Measurements from ENCODE around the gene BHLHA15. TPM values are rescaled to one million over a fixed set of nuclear protein-coding genes. Genes with fewer than 3 reads are reported as not detected.

BHLHA15 gene
- total RNA-seq, 2 experiments from 2014 or later, result 0.33 TPM; not detected in 1

GRCh38 chr7:98229441-98229840 is 18.2 kb downstream of the BHLHA15 start:
- ATAC-seq, result no peak
- no peak for DNase-seq
- Mint-ChIP-seq H3K27ac (no peak overlapping the region), H3K27me3 (no peaks in the 10 kb centered on the region), H3K4me3 (no peak overlapping the region), H3K4me1 (no peaks in the 10 kb centered on the region), H3K36me3 (peaks cover 2% of the 10 kb centered on the region), H3K9me3 (ENCODE audit: low read depth) (no peaks in the 10 kb centered on the region)
- CTCF ChIA-PET, result no interaction called here

DNA sequence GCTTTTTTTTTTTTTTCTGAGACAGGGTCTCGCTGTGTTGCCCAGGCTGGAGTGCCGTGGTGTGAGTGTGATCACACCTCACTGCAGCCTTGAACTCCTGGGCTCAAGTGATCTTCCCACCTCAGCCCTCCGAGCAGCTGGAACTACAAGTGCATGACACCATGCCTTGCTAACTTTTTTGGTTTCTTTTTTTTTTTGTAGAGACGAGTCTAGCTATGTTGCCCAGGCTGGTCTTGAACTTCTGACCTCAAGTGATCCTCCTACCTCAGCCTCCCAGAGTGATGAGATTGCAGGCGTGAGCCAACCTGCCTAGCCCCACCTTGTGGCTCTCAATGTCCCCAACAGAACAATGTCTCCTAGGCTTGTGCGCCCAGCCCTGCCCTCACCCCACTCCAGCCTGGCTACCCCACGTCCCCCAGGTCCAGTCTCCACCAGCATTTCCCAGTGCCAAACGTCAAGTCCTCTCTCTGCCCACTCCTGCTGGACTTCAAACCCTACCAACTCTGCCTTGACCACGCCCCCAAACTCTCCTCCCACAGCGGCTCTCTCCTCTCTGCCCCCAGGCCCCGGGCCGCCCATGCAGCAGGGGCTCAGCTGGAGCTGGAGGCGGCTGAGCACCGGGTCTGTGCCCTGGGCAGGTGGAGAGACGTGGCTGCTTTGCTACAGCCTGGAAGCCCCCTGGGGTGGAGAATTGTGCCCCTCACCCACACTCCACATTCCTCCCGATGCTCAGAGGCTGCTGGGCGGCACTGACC is 18.9 kb downstream of the BHLHA15 start:
- CTCF ChIA-PET, result no interaction called here
- H3K4me1 Mint-ChIP-seq, result no peaks in the 10 kb centered on the region
- H3K9me3 Mint-ChIP-seq (ENCODE audit: low read depth), result no peaks in the 10 kb centered on the region
- ATAC-seq, result no peak
- no peak overlapping the region for H3K27ac Mint-ChIP-seq
- no peak for DNase-seq
- H3K4me3 Mint-ChIP-seq, result no peak overlapping the region
- H3K36me3 Mint-ChIP-seq, result peaks cover 2% of the 10 kb centered on the region
- H3K27me3 Mint-ChIP-seq, result no peaks in the 10 kb centered on the region

- no peak overlapping the region for H3K27ac Mint-ChIP-seq
- H3K27me3 Mint-ChIP-seq, result no peaks in the 10 kb centered on the region
- H3K4me1 Mint-ChIP-seq, result no peaks in the 10 kb centered on the region
- CTCF ChIA-PET, result no interaction called here
- DNase-seq, result no peak
- no peak for ATAC-seq
- H3K36me3 Mint-ChIP-seq, result peaks cover 2% of the 10 kb centered on the region
- H3K4me3 Mint-ChIP-seq, result no peak overlapping the region
- H3K9me3 Mint-ChIP-seq (ENCODE audit: low read depth), result no peaks in the 10 kb centered on the region
Observed at GRCh38 chr7:98230746-98231471, 19.7 kb downstream of the BHLHA15 start.

DNA sequence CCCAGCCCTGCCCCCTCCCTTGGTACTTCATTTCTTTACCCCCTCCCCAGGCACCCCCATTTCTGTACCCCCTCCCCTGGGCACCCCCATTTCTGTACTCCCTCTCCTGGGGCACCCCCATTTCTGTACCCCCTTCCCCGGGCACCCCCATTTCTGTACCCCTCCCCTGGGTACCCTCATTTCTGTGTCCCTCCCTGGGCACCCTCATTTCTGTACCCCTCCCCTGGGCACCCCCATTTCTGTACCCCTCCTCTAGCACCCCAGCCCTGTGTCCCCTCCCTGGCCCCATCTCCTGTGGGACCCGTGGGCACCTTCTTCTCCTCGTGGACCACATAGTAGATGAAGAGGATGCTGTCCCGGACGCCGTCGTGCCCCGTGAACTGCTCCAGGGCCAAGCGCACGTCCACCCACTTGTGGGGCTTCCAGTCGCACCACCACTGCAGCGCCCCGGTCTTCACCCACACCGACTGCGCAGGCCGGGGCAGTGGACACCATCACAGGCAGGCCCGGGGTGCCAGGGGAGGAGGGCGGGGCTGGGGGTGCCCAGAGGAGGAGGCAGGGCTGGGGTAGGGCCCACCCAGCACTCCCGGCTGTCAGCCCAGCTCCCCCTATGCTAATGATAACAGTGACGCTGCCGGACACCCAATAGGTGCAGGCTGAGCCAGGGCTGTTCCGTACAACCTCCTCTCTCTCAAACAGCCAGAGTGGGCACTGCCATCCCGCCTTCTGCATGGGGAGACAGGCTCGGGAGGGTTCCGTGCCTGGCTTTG is 20.4 kb downstream of the BHLHA15 start:
- CTCF ChIA-PET, result no interaction called here
- no peak for ATAC-seq
- no peak overlapping the region for H3K4me3 Mint-ChIP-seq
- no peak overlapping the region for H3K27ac Mint-ChIP-seq
- H3K9me3 Mint-ChIP-seq (ENCODE audit: low read depth), result no peaks in the 10 kb centered on the region
- no peaks in the 10 kb centered on the region for H3K27me3 Mint-ChIP-seq
- no peaks in the 10 kb centered on the region for H3K36me3 Mint-ChIP-seq
- no peaks in the 10 kb centered on the region for H3K4me1 Mint-ChIP-seq
- no peak for DNase-seq

DNA sequence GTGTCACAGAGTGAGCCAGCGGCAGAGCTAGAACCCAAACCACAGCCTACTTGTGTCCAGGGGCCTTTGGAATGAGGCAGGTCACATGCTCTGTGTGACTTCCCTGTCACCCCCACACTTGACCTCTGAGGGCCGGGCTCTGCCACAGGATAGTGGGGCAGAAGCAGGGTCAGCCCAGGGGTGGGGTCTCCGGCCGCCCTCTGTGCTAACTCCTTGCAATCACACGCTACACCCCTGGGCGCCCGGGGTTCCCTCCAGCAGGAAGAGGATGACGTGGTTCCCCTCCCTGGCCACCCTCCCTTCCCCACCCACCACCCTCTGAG is 21.0 kb downstream of the BHLHA15 start:
- Mint-ChIP-seq H3K27ac (no peak overlapping the region), H3K36me3 (no peaks in the 10 kb centered on the region), H3K9me3 (ENCODE audit: low read depth) (no peaks in the 10 kb centered on the region), H3K27me3 (no peaks in the 10 kb centered on the region), H3K4me3 (no peak overlapping the region), H3K4me1 (no peaks in the 10 kb centered on the region)
- ATAC-seq (no peak), DNase-seq (no peak)
- CTCF ChIA-PET, result no interaction called here

DNA sequence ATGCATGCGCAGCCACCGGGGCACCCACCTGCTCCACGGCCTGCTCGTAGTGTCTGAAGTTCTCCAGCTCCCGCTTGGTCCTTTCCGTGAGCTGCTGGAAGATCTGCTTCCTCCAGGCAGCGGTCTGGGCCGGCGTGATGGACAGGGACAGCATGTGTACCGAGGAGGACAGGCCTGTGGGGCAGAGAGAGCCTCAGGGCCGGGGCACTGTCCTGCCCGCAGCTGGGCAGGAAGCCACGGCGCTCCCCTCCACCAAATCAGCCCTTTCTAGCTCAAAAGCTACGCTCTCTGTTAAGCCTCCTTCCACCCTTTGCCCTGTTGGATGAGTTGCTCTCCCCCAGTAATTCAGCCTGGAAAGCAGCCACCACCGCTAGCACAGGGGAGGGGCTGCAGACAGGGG is 21.6 kb downstream of the BHLHA15 start:
- Mint-ChIP-seq H3K27me3 (no peaks in the 10 kb centered on the region), H3K9me3 (ENCODE audit: low read depth) (no peaks in the 10 kb centered on the region), H3K36me3 (no peaks in the 10 kb centered on the region), H3K4me3 (no peak overlapping the region), H3K4me1 (no peaks in the 10 kb centered on the region), H3K27ac (no peak overlapping the region)
- no peak for DNase-seq
- no peak for ATAC-seq
- CTCF ChIA-PET, result no interaction called here

- CTCF ChIA-PET, result no interaction called here
- no peak for ATAC-seq
Observed at GRCh38 chr7:98233219-98234070, 22.2 kb downstream of the BHLHA15 start.

DNA sequence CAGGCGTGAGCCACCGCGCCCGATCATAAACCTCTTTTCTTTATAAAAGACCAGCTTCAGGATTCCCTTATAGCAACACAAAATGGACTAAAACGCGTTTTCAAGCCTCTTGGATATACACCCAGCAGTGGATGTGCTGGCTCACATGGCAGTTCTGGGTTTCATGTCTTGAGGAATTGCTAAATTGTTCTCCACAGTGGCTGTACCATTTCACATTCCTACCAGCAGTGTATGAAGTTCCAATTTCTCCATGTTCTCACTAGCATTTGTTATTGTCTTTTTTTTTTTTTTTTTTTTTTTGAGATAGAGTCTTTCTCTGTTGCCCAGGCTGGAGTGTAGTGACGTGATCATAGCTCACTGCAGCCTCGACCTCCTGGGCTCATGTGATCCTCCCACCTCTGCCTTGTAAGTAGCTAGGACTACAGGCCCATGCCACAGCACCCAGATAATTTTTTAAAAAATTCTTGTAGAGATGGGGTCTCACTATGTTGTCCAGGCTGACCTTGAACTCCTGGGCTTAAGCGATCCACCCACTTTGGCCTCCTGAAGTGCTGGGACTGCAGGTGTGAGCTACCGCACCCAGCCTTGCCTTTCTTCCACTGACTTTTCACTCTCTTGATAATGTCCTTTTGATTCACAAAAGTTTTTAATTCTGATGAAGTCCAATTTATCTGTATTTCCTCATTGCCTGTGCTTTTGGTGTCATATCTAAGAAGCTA is 23.3 kb downstream of the BHLHA15 start:
- Mint-ChIP-seq H3K27me3 (no peaks in the 10 kb centered on the region), H3K27ac (no peak overlapping the region), H3K36me3 (peaks cover 1% of the 10 kb centered on the region), H3K9me3 (ENCODE audit: low read depth) (no peaks in the 10 kb centered on the region), H3K4me1 (no peaks in the 10 kb centered on the region), H3K4me3 (no peak overlapping the region)
- CTCF ChIA-PET, result no interaction called here
- ATAC-seq (no peak), DNase-seq (no peak)

More at GRCh38 chr7:98233219-98234070, 22.2 kb downstream of the BHLHA15 start:
- H3K4me3 Mint-ChIP-seq, result no peak overlapping the region
- DNase-seq, result no peak
- no peaks in the 10 kb centered on the region for H3K9me3 Mint-ChIP-seq (ENCODE audit: low read depth)
- no peaks in the 10 kb centered on the region for H3K27me3 Mint-ChIP-seq
- H3K4me1 Mint-ChIP-seq, result no peaks in the 10 kb centered on the region
- H3K36me3 Mint-ChIP-seq, result no peaks in the 10 kb centered on the region
- H3K27ac Mint-ChIP-seq, result no peak overlapping the region

DNA sequence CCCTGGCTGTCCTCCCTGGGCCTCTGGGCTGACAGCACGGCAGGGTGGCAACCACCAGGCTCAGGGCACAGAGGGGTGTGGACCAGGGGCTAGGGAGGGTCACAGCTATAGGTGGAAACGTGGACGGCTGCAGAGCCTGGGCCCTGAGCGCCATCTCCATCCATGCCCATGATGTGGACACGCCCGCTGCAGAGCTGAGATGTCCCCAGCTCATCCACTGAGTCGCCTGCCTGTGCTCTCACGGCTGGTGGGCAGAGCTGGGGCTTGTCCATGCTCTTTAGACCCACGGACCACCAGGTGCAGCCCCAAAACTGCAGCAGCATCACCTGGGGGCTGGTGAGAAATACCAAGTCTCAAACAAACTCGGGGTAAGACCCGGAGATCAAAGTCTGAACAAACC is 24.7 kb downstream of the BHLHA15 start:
- Mint-ChIP-seq H3K36me3 (peaks cover 1% of the 10 kb centered on the region), H3K27me3 (no peaks in the 10 kb centered on the region), H3K4me1 (no peaks in the 10 kb centered on the region), H3K4me3 (no peak overlapping the region), H3K9me3 (ENCODE audit: low read depth) (no peaks in the 10 kb centered on the region), H3K27ac (no peak overlapping the region)
- DNase-seq, result no peak
- CTCF ChIA-PET, result no interaction called here
- ATAC-seq, result no peak

- CTCF ChIA-PET, result no interaction called here
- no peaks in the 10 kb centered on the region for H3K9me3 Mint-ChIP-seq (ENCODE audit: low read depth)
- peaks cover 1% of the 10 kb centered on the region for H3K36me3 Mint-ChIP-seq
- no peaks in the 10 kb centered on the region for H3K27me3 Mint-ChIP-seq
- DNase-seq (no peak), ATAC-seq (no peak)
- no peaks in the 10 kb centered on the region for H3K4me1 Mint-ChIP-seq
- H3K4me3 Mint-ChIP-seq, result no peak overlapping the region
- H3K27ac Mint-ChIP-seq, result no peak overlapping the region
Observed at GRCh38 chr7:98236355-98237185, 25.3 kb downstream of the BHLHA15 start.

- H3K36me3 Mint-ChIP-seq, result peaks cover 1% of the 10 kb centered on the region
- DNase-seq (no peak), ATAC-seq (no peak)
- no peak overlapping the region for H3K27ac Mint-ChIP-seq
- H3K27me3 Mint-ChIP-seq, result no peaks in the 10 kb centered on the region
- no peaks in the 10 kb centered on the region for H3K4me1 Mint-ChIP-seq
- no peaks in the 10 kb centered on the region for H3K9me3 Mint-ChIP-seq (ENCODE audit: low read depth)
- no peak overlapping the region for H3K4me3 Mint-ChIP-seq
- CTCF ChIA-PET, result no interaction called here
Observed at GRCh38 chr7:98238076-98238475, 26.8 kb downstream of the BHLHA15 start.

- DNase-seq (no peak), ATAC-seq (no peak)
- H3K4me3 Mint-ChIP-seq, result no peak overlapping the region
- H3K27ac Mint-ChIP-seq, result no peak overlapping the region
- H3K27me3 Mint-ChIP-seq, result no peaks in the 10 kb centered on the region
- CTCF ChIA-PET, result interaction anchor here (0.9 kb wide), 1 partner anchor 11 kb away, joined by 3 read pairs; no protein-coding TSS in a partner anchor
- H3K9me3 Mint-ChIP-seq (ENCODE audit: low read depth), result no peaks in the 10 kb centered on the region
- H3K4me1 Mint-ChIP-seq, result no peaks in the 10 kb centered on the region
- H3K36me3 Mint-ChIP-seq, result peaks cover 1% of the 10 kb centered on the region
Observed at GRCh38 chr7:98238976-98239375, 27.7 kb downstream of the BHLHA15 start.

Measured in activated CD8-positive, alpha-beta memory T cell treated with anti-CD3 and anti-CD28 coated beads, Interleukin-2, amount 10 ng/mL, durations not matched to agents 7 days and 5 days (primary cell).